NK-92 (cell line): ENCODE results near the gene FGF14.

ENCODE experiments used
- DNase-seq: peaks from one replicate; lab custom pipeline; 2025; ENCODE audit not compliant: unreplicated experiment; lab: John Stamatoyannopoulos, UW

FGF14 gene

GRCh38 chr13:101811881-101812280 is 590.0 kb downstream of the FGF14 start:
- no peak for DNase-seq

GRCh38 chr13:101811284-101811839 is 590.5 kb downstream of the FGF14 start:
- no peak for DNase-seq

GRCh38 chr13:101799196-101799595 is 602.7 kb downstream of the FGF14 start:
- DNase-seq = no peak

GRCh38 chr13:101798437-101798836 is 603.4 kb downstream of the FGF14 start:
- DNase-seq = no peak

- DNase-seq = no peak
Measured at GRCh38 chr13:101795460-101795859, 606.4 kb downstream of the FGF14 start.

- no peak for DNase-seq
Measured at GRCh38 chr13:101795025-101795424, 606.8 kb downstream of the FGF14 start.

- no peak for DNase-seq
Measured at GRCh38 chr13:101792189-101792588, 609.7 kb downstream of the FGF14 start.

- no peak for DNase-seq
Measured at GRCh38 chr13:101785858-101786257, 616.0 kb downstream of the FGF14 start.

- no peak for DNase-seq
Measured at GRCh38 chr13:101784313-101784712, 617.5 kb downstream of the FGF14 start.

GRCh38 chr13:101783554-101783953 is 618.3 kb downstream of the FGF14 start:
- no peak for DNase-seq

GRCh38 chr13:101780211-101780610 is 621.6 kb downstream of the FGF14 start:
- DNase-seq = no peak

- DNase-seq = no peak
Measured at GRCh38 chr13:101779147-101779546, 622.7 kb downstream of the FGF14 start.

- DNase-seq = no peak
Measured at GRCh38 chr13:101775267-101775666, 626.6 kb downstream of the FGF14 start.

GRCh38 chr13:101774393-101774792 is 627.5 kb downstream of the FGF14 start:
- DNase-seq = no peak

- no peak for DNase-seq
Measured at GRCh38 chr13:101773062-101773461, 628.8 kb downstream of the FGF14 start.

- no peak for DNase-seq
Measured at GRCh38 chr13:101767131-101767530, 634.7 kb downstream of the FGF14 start.

- no peak for DNase-seq
Measured at GRCh38 chr13:101763191-101763590, 638.7 kb downstream of the FGF14 start.

GRCh38 chr13:101757446-101758039 is 644.3 kb downstream of the FGF14 start:
- no peak for DNase-seq

GRCh38 chr13:101755228-101755887 is 646.5 kb downstream of the FGF14 start:
- DNase-seq = no peak

- no peak for DNase-seq
Measured at GRCh38 chr13:101752432-101752831, 649.4 kb downstream of the FGF14 start.

- no peak for DNase-seq
Measured at GRCh38 chr13:101751488-101751887, 650.4 kb downstream of the FGF14 start.

GRCh38 chr13:101749584-101749983 is 652.3 kb downstream of the FGF14 start:
- no peak for DNase-seq

- no peak for DNase-seq
Measured at GRCh38 chr13:101747039-101747438, 654.8 kb downstream of the FGF14 start.
